Adrenal gland (tissue), 12 donors: Measurements from ENCODE around the gene TTC23L. TPM values are rescaled to one million over a fixed set of nuclear protein-coding genes. Genes with fewer than 3 reads are reported as not detected.

Source experiments
- DNase-seq, 7 donors: peaks; one replicate each; pipeline ENCODE4 v3.0.0-alpha.2; 2019 to 2020
- H3K27ac ChIP-seq, 5 donors: fragments of 200-600 bp; sonication (generic) in 4 of 5; 1 replicate in 3 of 5; 2 replicates in 2 of 5; pipeline versions ENCODE4 v1.5.1 to v1.8.0; 2016 to 2020; ENCODE audit warnings: mild to moderate bottlenecking in 1 of 5
- H3K27me3 ChIP-seq: fragments of 200-600 bp; 2 replicates; pipeline ENCODE4 v1.8.0; 2021
- H3K36me3 ChIP-seq, 2 donors: fragments of 200-600 bp; replicated peaks in 1 of 2; 1 replicate in 1 of 2; 2 replicates in 1 of 2; pipeline versions ENCODE4 v1.5.1 to v1.8.0; 2018 to 2022
- H3K4me1 ChIP-seq, 2 donors: fragments of 200-600 bp; replicated peaks in 1 of 2; 1 replicate in 1 of 2; 2 replicates in 1 of 2; pipeline versions ENCODE4 v1.5.1 to v1.8.0; 2018 to 2021
- H3K4me3 ChIP-seq, 4 donors: fragments of 200-600 bp; sonication (generic) in 3 of 4; one replicate each; pipeline ENCODE4 v1.5.1; 2016 to 2018
- H3K9me3 ChIP-seq, 3 donors: fragments of 200-600 bp; sonication (generic) in 1 of 3; replicated peaks in 1 of 3; 1 replicate in 2 of 3; 2 replicates in 1 of 3; pipeline versions ENCODE4 v1.5.1 to v1.8.0; 2016 to 2021
- POLR2A ChIP-seq, 2 donors: fragments of 450-650 bp; IDR thresholded peaks; one replicate each; pipeline ENCODE4 v1.6.1; 2017; ENCODE audit warnings: antibody characterized with exemption in 2 of 2, mild to moderate bottlenecking in 2 of 2, moderate library complexity in 1 of 2
- WGBS, 4 donors: extraction: QIAGEN DNeasy Blood & Tissue Kit in 2 of 4; methylation state at CpG; one replicate each; pipeline versions ENCODE4 v1.1.5 to v1.1.7; 2013 to 2017; 5-methylcytosine and 5-hydroxymethylcytosine counted together
- intact Hi-C, 2 donors: fragments of 100-400 bp; cut with DNase I; formaldehyde crosslinking; loops; one replicate each; pipeline versions ENCODE4 v1.14.1 to v1.15.0; 2022 to 2023
- polyA plus RNA-seq, 3 donors: library from polyadenylated mRNA; stranded (reverse); fragments of 200-250 nt in 2 of 3; fragments of 350-450 nt in 1 of 3; fragmentation: Illumina TruSeq in 1 of 3; extraction: RNeasy Lipid Tissue Mini Kit (QIAGEN cat#74804) in 1 of 3; gene quantifications; one replicate each; pipeline ENCODE4 v1.2.3, GENCODE V29; 2013 to 2014
- total RNA-seq, 9 donors: library from RNA; depleted of rRNA in 4 of 9; stranded (reverse); fragments of >200 nt in 4 of 9; fragments of 120-200 nt in 1 of 9; fragmentation: NEBNext Ultra II Directional in 1 of 9; extraction: Animal tissue kit (Norgen Biotek cat#: 25700) in 1 of 9; gene quantifications; one replicate each; pipeline versions ENCODE4 v1.1.0 to v1.2.4, GENCODE V29; 2013 to 2023
- TF ChIP-seq, protein P1 (sequence below), 6 experiments: fragments of 450-650 bp in 4 of 6; fragments of 200-600 bp in 2 of 6; sonication (generic) in 1 of 6; IDR thresholded peaks; 1 replicate in 5 of 6; 2 replicates in 1 of 6; pipeline versions ENCODE4 v1.5.1 to v1.8.0; 2016 to 2021; ENCODE audit warnings: antibody characterized with exemption in 6 of 6, mild to moderate bottlenecking in 2 of 6, moderate library complexity in 1 of 6
- donor health status: healthy with polysubstance abuse.
- donor health status: Bipolar disorder and iron deficiency.
- donor health status: DM: yes; HTN: yes; CAD: no.
- donor health status: DM: no; HTN: no; CAD: no.
- donor health status: DM: no; HTN: no; CAD: no.
- donor health status: DM: yes; HTN: yes; CAD: no.

TTC23L gene
- total and polyA plus RNA-seq, 12 donors: 0.40 to 4.8 (median 2.9) TPM; not detected in 2

DNA sequence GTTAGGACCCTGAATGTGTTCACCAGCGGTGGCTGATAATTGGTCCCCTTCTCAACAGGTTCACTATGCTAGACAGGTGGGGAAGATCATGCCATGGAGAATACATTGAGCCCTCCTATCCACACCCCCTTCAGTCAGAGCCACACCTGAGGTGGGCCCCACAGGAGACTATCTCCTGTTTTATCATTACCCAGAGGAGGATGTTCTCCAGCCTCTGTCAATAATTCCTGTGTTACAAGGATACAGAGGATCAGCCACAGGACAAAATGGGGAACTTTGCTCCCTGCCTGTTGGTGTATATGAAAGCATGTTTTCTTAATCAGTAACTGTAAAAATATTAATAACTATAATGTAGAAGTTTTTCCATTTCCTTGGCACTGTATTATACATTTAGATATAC, 50.4 kb downstream of the TTC23L start:
- H3K27ac ChIP-seq: peak overlapping the region in 4 of 5 donors; percentile 46 to 68 (median 58)
- intact Hi-C loops: no loop called here
- no peak overlapping the region for H3K4me3 ChIP-seq
- no peak for DNase-seq
- H3K27me3 ChIP-seq: no peaks in the 10 kb centered on the region
- H3K9me3 ChIP-seq: no peaks in the 10 kb centered on the region
- H3K36me3 ChIP-seq: no peaks in the 10 kb centered on the region
- H3K4me1 ChIP-seq: peaks cover 11 to 12% of the 10 kb centered on the region in 2 donors
- no peak for TF ChIP-seq POLR2A (IDR thresholded peaks at IDR 0.05)
- TF ChIP-seq, protein P1, sequence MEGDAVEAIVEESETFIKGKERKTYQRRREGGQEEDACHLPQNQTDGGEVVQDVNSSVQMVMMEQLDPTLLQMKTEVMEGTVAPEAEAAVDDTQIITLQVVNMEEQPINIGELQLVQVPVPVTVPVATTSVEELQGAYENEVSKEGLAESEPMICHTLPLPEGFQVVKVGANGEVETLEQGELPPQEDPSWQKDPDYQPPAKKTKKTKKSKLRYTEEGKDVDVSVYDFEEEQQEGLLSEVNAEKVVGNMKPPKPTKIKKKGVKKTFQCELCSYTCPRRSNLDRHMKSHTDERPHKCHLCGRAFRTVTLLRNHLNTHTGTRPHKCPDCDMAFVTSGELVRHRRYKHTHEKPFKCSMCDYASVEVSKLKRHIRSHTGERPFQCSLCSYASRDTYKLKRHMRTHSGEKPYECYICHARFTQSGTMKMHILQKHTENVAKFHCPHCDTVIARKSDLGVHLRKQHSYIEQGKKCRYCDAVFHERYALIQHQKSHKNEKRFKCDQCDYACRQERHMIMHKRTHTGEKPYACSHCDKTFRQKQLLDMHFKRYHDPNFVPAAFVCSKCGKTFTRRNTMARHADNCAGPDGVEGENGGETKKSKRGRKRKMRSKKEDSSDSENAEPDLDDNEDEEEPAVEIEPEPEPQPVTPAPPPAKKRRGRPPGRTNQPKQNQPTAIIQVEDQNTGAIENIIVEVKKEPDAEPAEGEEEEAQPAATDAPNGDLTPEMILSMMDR (IDR thresholded peaks at IDR 0.05): no peak
- 52 to 73% (median 62%) methylated on average over 1 of the region's 1 CpG; no CpG with 5 or more reads in 1 of the 4 donors for WGBS, 4 donors

DNA sequence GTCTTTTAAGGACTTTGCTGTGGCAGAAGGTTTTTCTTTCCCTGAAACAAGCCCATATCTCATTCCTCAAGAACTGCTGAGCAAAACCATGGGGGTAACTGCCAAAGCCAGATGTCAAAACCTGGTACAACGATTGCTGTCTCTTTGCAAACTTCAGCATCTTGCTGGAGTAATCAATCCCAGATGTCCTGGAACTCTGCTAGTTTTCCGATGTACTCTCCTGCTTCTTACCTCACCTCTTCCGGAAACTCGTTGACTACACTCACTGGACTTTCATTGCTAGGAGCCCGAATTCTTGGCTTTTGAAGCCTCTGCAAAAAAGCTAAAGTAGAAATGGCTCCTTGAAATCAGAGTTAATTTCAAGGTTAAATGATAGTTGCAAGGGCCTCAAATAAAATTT, 53.0 kb downstream of the TTC23L start:
- 62 to 67% (median 66%) methylated on average over 5 of the region's 5 CpGs for WGBS, 4 donors

DNA sequence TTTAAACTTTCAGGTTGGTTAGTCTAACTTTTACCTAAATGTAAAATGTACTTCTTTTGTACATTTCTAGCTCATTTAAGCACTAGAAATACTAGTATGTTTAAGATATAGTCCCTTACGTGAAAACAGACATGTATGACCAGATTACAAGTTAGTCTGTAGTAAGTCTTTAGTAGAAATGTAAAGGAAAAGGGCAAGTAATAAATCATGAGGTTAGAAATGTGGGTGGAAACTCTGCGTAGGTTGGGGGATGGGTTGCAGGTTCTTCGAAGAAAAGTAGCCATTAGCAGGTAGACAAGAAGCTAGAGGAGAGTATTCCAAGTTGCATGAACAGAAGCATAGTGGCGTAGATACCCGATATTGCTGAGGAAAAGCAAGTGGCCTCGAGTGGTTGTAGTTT, 53.5 kb downstream of the TTC23L start:
- intact Hi-C loops: loop anchor here (10.0 kb wide), 1 partner anchor 408 kb away; no protein-coding TSS in a partner anchor
- 92 to 93% (median 92%) methylated on average over 6 of the region's 6 CpGs for WGBS, 4 donors
- no peaks in the 10 kb centered on the region for H3K27me3 ChIP-seq
- no peak overlapping the region for H3K4me3 ChIP-seq
- TF ChIP-seq POLR2A (IDR thresholded peaks at IDR 0.05): no peak
- TF ChIP-seq, protein P1 (IDR thresholded peaks at IDR 0.05): no peak
- DNase-seq: no peak
- H3K4me1 ChIP-seq: peaks cover 7 to 12% of the 10 kb centered on the region in 2 donors
- no peaks in the 10 kb centered on the region for H3K36me3 ChIP-seq
- no peaks in the 10 kb centered on the region for H3K9me3 ChIP-seq
- no peak overlapping the region for H3K27ac ChIP-seq

More for the DNA sequence above, 53.0 kb downstream of the TTC23L start:
- intact Hi-C loops: loop anchor here (10.0 kb wide), 1 partner anchor 407 kb away; no protein-coding TSS in a partner anchor
- H3K27ac ChIP-seq: no peak overlapping the region
- peaks cover 7 to 12% of the 10 kb centered on the region in 2 donors for H3K4me1 ChIP-seq
- no peaks in the 10 kb centered on the region for H3K27me3 ChIP-seq
- no peaks in the 10 kb centered on the region for H3K36me3 ChIP-seq
- H3K9me3 ChIP-seq: no peaks in the 10 kb centered on the region
- DNase-seq: no peak
- TF ChIP-seq POLR2A (IDR thresholded peaks at IDR 0.05): no peak
- TF ChIP-seq, protein P1 (IDR thresholded peaks at IDR 0.05): no peak
- H3K4me3 ChIP-seq: no peak overlapping the region

- no peaks in the 10 kb centered on the region for H3K36me3 ChIP-seq
- no peak overlapping the region for H3K4me3 ChIP-seq
- intact Hi-C loops: loop anchor here (5.0 to 10.0 kb wide), 2 partner anchors 367 to 410 kb away; no protein-coding TSS in a partner anchor
- no peak for TF ChIP-seq POLR2A (IDR thresholded peaks at IDR 0.05)
- TF ChIP-seq, protein P1 (IDR thresholded peaks at IDR 0.05): no peak
- no peak for DNase-seq
- no peak overlapping the region for H3K27ac ChIP-seq
- H3K4me1 ChIP-seq: peaks cover 1 to 7% of the 10 kb centered on the region in 2 donors
- H3K27me3 ChIP-seq: no peaks in the 10 kb centered on the region
- H3K9me3 ChIP-seq: no peaks in the 10 kb centered on the region
- WGBS, 4 donors: 95 to 100% (median 97%) methylated on average over 1 of the region's 1 CpG
Observed at GRCh38 chr5:34894716-34895115, 55.8 kb downstream of the TTC23L start.
